ENCODE measurements around the gene UBIAD1.
A peak's percentile ranks its signal among the peaks of the same experiment; 100 is the strongest.

Gene UBIAD1

GRCh38 chr1:11316701-11317100 is 43.7 kb downstream of the UBIAD1 start:
- no peak for TF ChIP-seq CTCF (IDR thresholded peaks at IDR 0.05; ENCODE audit: extremely low read depth, missing control alignments)
- no peak for DNase-seq (ENCODE audit: low spot score)

- DNase-seq (ENCODE audit: low spot score), result no peak
- no peak for TF ChIP-seq CTCF (IDR thresholded peaks at IDR 0.05; ENCODE audit: extremely low read depth, missing control alignments)
Measured at GRCh38 chr1:11318982-11319381, 46.0 kb downstream of the UBIAD1 start.

- peak; percentile 71 for TF ChIP-seq CTCF (IDR thresholded peaks at IDR 0.05; ENCODE audit: extremely low read depth, missing control alignments)
- DNase-seq (ENCODE audit: low spot score), result peak; percentile 72
Measured at GRCh38 chr1:11320153-11320936, 47.3 kb downstream of the UBIAD1 start.

GRCh38 chr1:11321656-11322491 is 48.9 kb downstream of the UBIAD1 start:
- no peak for TF ChIP-seq CTCF (IDR thresholded peaks at IDR 0.05; ENCODE audit: extremely low read depth, missing control alignments)

GRCh38 chr1:11324567-11325165 is 51.7 kb downstream of the UBIAD1 start:
- TF ChIP-seq CTCF (IDR thresholded peaks at IDR 0.05; ENCODE audit: extremely low read depth, missing control alignments), result no peak
- no peak for DNase-seq (ENCODE audit: low spot score)

More at GRCh38 chr1:11321656-11322491, 48.9 kb downstream of the UBIAD1 start:
- DNase-seq (ENCODE audit: low spot score), result no peak

- no peak for TF ChIP-seq CTCF (IDR thresholded peaks at IDR 0.05; ENCODE audit: extremely low read depth, missing control alignments)
- DNase-seq (ENCODE audit: low spot score), result no peak
Measured at GRCh38 chr1:11326070-11326469, 53.1 kb downstream of the UBIAD1 start.

GRCh38 chr1:11328444-11328843 is 55.4 kb downstream of the UBIAD1 start:
- TF ChIP-seq CTCF (IDR thresholded peaks at IDR 0.05; ENCODE audit: extremely low read depth, missing control alignments), result no peak
- no peak for DNase-seq (ENCODE audit: low spot score)

All from GM20000 (cell line).